Measurements from ENCODE around the gene SLF2.

SLF2 gene

GRCh38 chr10:100983868-100984671 lies 71.3 kb downstream of the SLF2 start:
- no peak for FAIRE-seq

GRCh38 chr10:100984672-100985177 lies 72.0 kb downstream of the SLF2 start:
- no peak for FAIRE-seq

GRCh38 chr10:100985336-100985735 lies 72.6 kb downstream of the SLF2 start:
- no peak for FAIRE-seq

GRCh38 chr10:100986623-100986951 lies 73.8 kb downstream of the SLF2 start:
- FAIRE-seq: no peak

- FAIRE-seq: no peak
Measured at GRCh38 chr10:100986952-100987684, 74.4 kb downstream of the SLF2 start, which contains the start of the genes MRPL43 and TWNK. Gene MRPL43 (minus strand): TSS chr10:100987497. CDS start chr10:100987443, 54 bp downstream. Gene TWNK (plus strand): TSS chr10:100987543. CDS start chr10:100988211, 668 bp downstream.

- FAIRE-seq: no peak
Measured at GRCh38 chr10:100987685-100988049, 74.9 kb downstream of the SLF2 start.

GRCh38 chr10:100988166-100988565 lies 75.4 kb downstream of the SLF2 start:
- no peak for FAIRE-seq

- FAIRE-seq: no peak
Measured at GRCh38 chr10:100989088-100989487, 76.3 kb downstream of the SLF2 start.

GRCh38 chr10:100993986-100994708 lies 81.4 kb downstream of the SLF2 start:
- no peak for FAIRE-seq

GRCh38 chr10:100995181-100995580 lies 82.4 kb downstream of the SLF2 start:
- no peak for FAIRE-seq

GRCh38 chr10:100996678-100997359 lies 84.1 kb downstream of the SLF2 start:
- no peak for FAIRE-seq

GRCh38 chr10:100997360-100998182 lies 84.8 kb downstream of the SLF2 start:
- FAIRE-seq: no peak

- FAIRE-seq: no peak
Measured at GRCh38 chr10:100998183-100998990, 85.6 kb downstream of the SLF2 start.

GRCh38 chr10:100998991-100999741 lies 86.4 kb downstream of the SLF2 start:
- no peak for FAIRE-seq

- FAIRE-seq: no peak
Measured at GRCh38 chr10:100999742-101000126, 87.0 kb downstream of the SLF2 start, which contains the start of gene LZTS2. Gene LZTS2 (plus strand): TSS chr10:100999808. CDS start chr10:101002539, 2,731 bp downstream.

- no peak for FAIRE-seq
Measured at GRCh38 chr10:101000127-101000914, 87.6 kb downstream of the SLF2 start.

- no peak for FAIRE-seq
Measured at GRCh38 chr10:101000915-101001658, 88.3 kb downstream of the SLF2 start.

GRCh38 chr10:101001659-101002035 lies 88.9 kb downstream of the SLF2 start:
- FAIRE-seq: no peak

All from colon (tissue), 2 donors.